Mesodermal cell (in vitro differentiated cells): ENCODE results near the gene PABPN1.
"Not testable (repeated sequence)": the region's sequence is repeated elsewhere in the genome, so short reads cannot be mapped to it uniquely, and the experiment has no call there.

ENCODE experiments used
- H3K27ac ChIP-seq: 2 replicates; pipeline ENCODE4 v1.7.0; 2013; ENCODE audit warnings: mild to moderate bottlenecking, low read depth, low read length, moderate library complexity; ENCODE audit not compliant: severe bottlenecking
- H3K36me3 ChIP-seq: 2 replicates; pipeline ENCODE4 v1.7.1; 2013; ENCODE audit warnings: mild to moderate bottlenecking, low read length, moderate library complexity; ENCODE audit not compliant: control insufficient read depth, insufficient read depth
- H3K4me1 ChIP-seq: one replicate; pipeline ENCODE4 v1.7.1; 2013; ENCODE audit warnings: mild to moderate bottlenecking, low read length; ENCODE audit not compliant: insufficient read depth, control insufficient read depth, poor library complexity, severe bottlenecking
- H3K4me3 ChIP-seq: 2 replicates; pipeline ENCODE4 v1.7.0; 2013; ENCODE audit warnings: low read length, control low read depth, mild to moderate bottlenecking; ENCODE audit not compliant: insufficient read depth, poor library complexity, severe bottlenecking; ENCODE audit errors: extremely low read depth
- H3K9me3 ChIP-seq: 2 replicates; pipeline ENCODE4 v1.7.1; 2013; ENCODE audit warnings: mild to moderate bottlenecking, low read length, moderate library complexity; ENCODE audit not compliant: control insufficient read depth
- WGBS, 2 experiments: methylation state at CpG; one replicate each; pipeline ENCODE4 v1.1.5; 2013; ENCODE audit warnings: missing lambda C conversion rate in 2 of 2; ENCODE audit not compliant: insufficient coverage in 2 of 2; 5-methylcytosine and 5-hydroxymethylcytosine counted together

The PABPN1 gene

DNA sequence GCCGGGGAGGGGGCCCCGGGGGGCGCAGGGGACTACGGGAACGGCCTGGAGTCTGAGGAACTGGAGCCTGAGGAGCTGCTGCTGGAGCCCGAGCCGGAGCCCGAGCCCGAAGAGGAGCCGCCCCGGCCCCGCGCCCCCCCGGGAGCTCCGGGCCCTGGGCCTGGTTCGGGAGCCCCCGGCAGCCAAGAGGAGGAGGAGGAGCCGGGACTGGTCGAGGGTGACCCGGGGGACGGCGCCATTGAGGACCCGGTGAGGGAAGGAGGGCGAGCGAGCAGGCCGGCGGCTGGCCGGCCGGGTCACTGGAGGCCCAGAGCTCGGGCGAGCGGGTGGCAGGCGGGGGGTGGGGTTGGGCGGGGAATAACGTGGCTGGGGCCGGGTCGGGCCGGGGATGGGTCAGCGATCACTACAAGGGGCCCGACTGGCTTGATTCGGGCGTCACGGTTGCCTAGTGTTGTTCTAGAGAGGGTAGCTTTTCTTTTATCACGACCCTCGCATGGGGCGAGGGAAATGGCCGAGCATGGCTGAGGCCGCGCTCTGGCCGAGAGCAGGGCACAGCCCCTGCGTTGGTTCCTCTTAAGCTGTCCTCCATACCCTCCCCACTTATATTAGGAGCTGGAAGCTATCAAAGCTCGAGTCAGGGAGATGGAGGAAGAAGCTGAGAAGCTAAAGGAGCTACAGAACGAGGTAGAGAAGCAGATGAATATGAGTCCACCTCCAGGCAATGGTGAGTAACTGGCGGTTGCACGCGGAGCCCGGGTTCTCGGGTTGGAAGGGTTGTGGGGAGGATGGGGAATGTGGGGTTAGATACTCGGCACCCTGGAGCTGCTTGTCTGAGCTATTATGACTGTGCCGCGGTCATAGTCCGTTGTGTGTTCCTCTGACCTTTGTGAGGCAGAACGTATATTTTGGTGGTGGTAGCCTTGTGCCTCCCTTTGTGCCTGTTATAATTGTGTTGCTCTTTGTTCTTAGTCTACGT is 603 bp downstream of the PABPN1 start:
- H3K9me3 ChIP-seq = no peaks in the 10 kb centered on the region
- 0% methylated on average over 30 to 37 of the region's 64 CpGs for WGBS, 2 experiments
- H3K36me3 ChIP-seq = peaks cover 70% of the 10 kb centered on the region
- H3K27ac ChIP-seq = peak overlapping the region; percentile 94
- peak overlapping the region; percentile 84 for H3K4me3 ChIP-seq
- H3K4me1 ChIP-seq = peaks cover 18% of the 10 kb centered on the region

DNA sequence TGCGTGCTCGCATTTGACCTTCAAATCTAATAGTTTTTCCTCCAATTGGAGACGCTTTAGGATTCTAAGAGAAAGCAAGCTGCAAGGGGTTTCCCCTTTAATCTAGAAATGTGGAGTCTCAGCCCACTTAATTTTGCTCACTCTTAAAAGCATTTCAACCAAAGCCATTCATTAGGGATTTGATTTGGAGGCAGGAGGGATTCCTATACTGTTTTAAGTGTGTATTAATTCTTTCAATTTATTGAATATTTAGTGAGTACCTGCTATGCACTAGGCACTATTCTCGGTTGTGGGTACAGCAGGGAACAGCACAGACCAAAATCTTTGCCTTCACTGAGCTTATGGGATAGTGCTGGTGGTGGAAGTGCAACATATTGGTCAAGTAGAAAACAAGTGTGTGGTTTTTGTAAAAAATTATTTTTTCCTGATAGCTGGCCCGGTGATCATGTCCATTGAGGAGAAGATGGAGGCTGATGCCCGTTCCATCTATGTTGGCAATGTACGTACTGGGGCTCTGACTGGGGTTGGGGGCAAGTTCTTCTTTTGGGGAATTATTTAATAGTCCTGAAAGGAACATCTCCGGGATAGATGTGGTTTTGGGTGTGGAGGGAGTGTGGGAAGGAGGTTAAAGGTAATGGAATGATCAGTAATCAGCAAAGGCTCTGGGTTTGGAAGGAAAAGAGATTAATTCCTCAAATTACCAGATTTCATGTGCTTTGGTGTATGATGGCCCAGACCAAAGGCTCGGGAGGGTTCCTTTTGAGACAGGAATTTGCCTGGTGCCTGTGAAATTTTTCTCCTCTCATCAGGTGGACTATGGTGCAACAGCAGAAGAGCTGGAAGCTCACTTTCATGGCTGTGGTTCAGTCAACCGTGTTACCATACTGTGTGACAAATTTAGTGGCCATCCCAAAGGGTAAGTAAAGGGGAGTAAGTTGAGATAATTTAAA is 1.6 kb downstream of the PABPN1 start:
- WGBS, 2 experiments = 71 to 88% methylated on average over 5 to 6 of the region's 10 CpGs
- Histone ChIP-seq H3K36me3 (peaks cover 64% of the 10 kb centered on the region), H3K9me3 (no peaks in the 10 kb centered on the region), H3K4me3 (peak overlapping the region; percentile 84), H3K27ac (peak overlapping the region; percentile 94), H3K4me1 (peaks cover 18% of the 10 kb centered on the region)

DNA sequence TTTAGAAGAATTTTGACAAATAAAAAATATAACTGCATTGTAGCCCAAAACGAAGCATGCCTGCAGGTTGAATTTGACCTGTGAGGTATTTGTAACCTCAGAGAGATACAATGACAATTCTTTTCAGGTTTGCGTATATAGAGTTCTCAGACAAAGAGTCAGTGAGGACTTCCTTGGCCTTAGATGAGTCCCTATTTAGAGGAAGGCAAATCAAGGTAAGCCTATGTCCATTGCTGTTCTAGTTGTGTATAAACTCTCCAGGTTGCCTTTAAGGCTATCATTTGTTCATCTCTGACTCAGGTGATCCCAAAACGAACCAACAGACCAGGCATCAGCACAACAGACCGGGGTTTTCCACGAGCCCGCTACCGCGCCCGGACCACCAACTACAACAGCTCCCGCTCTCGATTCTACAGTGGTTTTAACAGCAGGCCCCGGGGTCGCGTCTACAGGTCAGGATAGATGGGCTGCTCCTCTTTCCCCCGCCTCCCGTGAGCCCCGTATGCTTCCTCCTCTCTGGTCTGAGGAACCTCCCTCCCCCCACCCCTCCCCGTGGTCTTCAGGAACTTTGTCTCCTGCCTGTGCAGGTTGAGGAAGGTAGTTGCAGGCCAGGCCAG is 2.7 kb downstream of the PABPN1 start:
- Histone ChIP-seq H3K4me3 (no peak overlapping the region), H3K9me3 (no peaks in the 10 kb centered on the region), H3K27ac (no peak overlapping the region), H3K36me3 (peaks cover 56% of the 10 kb centered on the region), H3K4me1 (peaks cover 18% of the 10 kb centered on the region)
- 97% methylated on average over 13 to 14 of the region's 18 CpGs for WGBS, 2 experiments

DNA sequence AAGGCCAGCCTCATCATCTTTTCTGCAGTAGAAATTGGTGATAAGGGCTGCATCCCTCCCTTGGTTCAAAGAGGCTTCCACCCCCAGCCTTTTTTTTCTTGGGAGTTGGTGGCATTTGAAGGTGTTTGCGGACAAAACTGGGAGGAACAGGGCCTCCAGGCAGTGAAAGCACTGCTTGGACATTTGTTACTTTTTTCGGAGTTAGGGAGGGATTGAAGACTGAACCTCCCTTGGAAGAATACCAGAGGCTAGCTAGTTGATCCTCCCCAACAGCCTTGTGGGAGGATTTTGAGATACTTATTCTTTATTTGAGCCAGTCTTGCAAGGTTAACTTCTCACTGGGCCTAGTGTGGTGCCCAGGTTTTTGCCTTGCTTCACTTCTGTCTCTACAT is 3.2 kb downstream of the PABPN1 start:
- 100% methylated on average over 2 of the region's 2 CpGs; no CpG with 5 or more reads in 1 of the 2 experiments for WGBS, 2 experiments
- no peaks in the 10 kb centered on the region for H3K9me3 ChIP-seq
- H3K4me1 ChIP-seq = peaks cover 18% of the 10 kb centered on the region
- no peak overlapping the region for H3K4me3 ChIP-seq
- no peak overlapping the region for H3K27ac ChIP-seq
- peaks cover 51% of the 10 kb centered on the region for H3K36me3 ChIP-seq

DNA sequence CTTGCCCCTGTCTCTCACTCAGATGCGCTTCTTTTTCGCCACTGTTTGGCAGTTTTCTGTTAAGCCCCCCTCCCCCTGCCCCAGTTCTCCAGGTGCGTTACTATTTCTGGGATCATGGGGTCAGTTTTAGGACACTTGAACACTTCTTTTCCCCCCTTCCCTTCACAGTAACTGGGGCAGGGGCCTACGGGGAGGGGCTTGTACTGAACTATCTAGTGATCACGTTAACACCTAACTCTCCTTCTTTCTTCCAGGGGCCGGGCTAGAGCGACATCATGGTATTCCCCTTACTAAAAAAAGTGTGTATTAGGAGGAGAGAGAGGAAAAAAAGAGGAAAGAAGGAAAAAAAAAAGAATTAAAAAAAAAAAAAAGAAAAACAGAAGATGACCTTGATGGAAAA is 3.7 kb downstream of the PABPN1 start:
- 97 to 100% methylated on average over 3 to 4 of the region's 7 CpGs for WGBS, 2 experiments
- Histone ChIP-seq H3K27ac (no peak overlapping the region), H3K36me3 (peaks cover 46% of the 10 kb centered on the region), H3K9me3 (no peaks in the 10 kb centered on the region), H3K4me3 (no peak overlapping the region), H3K4me1 (peaks cover 16% of the 10 kb centered on the region)

DNA sequence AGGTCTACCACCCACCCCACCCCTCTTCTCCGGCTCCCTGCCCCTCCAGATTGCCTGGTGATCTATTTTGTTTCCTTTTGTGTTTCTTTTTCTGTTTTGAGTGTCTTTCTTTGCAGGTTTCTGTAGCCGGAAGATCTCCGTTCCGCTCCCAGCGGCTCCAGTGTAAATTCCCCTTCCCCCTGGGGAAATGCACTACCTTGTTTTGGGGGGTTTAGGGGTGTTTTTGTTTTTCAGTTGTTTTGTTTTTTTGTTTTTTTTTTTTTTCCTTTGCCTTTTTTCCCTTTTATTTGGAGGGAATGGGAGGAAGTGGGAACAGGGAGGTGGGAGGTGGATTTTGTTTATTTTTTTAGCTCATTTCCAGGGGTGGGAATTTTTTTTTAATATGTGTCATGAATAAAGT is 4.5 kb downstream of the PABPN1 start:
- not testable (repeated sequence) for H3K9me3 ChIP-seq, H3K27ac ChIP-seq, H3K4me1 ChIP-seq, H3K4me3 ChIP-seq
- no CpG with 5 or more reads among the region's 5 CpGs for WGBS, 2 experiments
- peaks cover 40% of the 10 kb centered on the region for H3K36me3 ChIP-seq

DNA sequence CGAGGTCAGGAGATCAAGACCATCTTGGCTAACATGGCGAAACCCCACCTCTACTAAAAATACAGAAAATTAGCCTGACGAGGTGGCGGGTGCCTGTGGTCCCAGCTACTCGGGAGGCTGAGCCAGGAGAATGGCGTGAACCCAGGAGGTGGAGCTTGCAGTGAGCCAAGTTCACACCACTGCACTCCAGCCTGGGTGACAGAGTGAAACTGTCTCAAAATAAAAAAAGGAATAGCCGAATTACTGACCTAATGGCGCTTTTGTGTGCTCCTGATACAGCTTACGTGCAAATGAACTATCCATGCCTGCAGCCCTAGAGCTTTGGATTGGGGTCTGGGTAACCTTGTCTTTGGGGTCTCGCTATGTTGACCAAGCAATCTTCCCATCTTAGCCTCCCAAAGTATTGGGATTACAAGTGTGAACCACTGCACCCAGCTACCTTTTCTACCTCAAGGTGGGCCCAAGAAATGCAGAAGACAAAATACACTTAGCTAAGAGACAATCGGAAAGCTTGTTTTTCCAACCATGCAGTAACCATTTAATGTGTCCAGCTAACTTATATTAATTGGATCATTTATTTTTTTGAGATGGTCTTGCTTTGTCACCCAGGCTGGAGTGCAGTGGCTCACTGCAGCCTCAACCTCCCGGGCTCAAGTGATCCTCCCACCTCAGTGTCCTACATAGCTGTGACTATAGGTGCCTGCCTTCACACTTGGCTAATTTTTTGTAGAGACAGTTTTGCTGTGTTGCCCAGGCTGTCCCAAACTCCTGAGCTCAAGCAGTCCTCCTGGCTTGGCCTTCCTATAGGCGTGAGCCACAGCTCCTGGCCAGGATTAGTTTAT is 5.5 kb downstream of the PABPN1 start:
- Histone ChIP-seq H3K36me3 (peaks cover 40% of the 10 kb centered on the region), H3K27ac (no peak overlapping the region), H3K4me1 (peaks cover 9% of the 10 kb centered on the region), H3K9me3 (no peaks in the 10 kb centered on the region), H3K4me3 (no peak overlapping the region)
- 92 to 94% methylated on average over 9 to 12 of the region's 13 CpGs for WGBS, 2 experiments

DNA sequence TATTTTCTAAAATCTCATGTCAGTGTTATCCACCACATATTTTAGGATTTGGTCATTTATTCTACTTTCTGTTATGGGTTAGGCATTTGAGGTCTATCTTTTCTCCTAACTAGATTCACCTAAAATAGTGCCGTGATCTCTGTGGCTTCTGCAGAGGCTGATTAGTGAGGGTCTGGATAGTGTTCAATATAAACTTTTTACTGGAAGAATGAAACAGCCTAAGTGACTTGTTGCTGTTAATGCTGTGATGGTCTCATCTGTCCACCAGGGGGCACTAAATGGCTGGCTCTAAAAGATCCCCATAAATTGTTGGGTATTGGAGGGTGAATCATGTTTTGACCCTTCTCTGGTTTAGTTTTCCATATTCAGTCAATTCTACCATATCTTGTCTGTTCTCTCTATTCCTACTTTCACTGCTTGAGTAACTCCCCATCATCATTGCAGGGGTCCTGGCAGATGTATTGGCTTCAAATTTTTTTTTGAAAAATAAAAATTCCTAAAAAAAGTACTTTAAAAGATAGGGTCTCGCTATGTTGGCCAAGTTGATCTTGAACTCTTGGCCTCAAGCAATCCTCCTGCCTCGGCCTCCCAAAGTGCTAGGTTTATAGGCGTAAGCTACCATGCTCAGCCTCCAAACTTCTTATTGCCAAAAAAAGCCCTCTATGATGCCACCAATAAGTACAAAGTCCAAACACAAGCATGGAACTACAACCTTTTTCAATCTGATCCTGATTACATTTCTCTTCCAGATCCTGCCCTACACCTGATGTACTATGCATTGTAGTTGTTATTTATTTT is 6.9 kb downstream of the PABPN1 start:
- H3K36me3 ChIP-seq = peaks cover 31% of the 10 kb centered on the region
- H3K9me3 ChIP-seq = no peaks in the 10 kb centered on the region
- H3K4me1 ChIP-seq = peaks cover 6% of the 10 kb centered on the region
- no peak overlapping the region for H3K4me3 ChIP-seq
- whole genome bisulfite sequencing, 2 experiments = 69 to 100% methylated on average over 1 to 3 of the region's 4 CpGs
- no peak overlapping the region for H3K27ac ChIP-seq

DNA sequence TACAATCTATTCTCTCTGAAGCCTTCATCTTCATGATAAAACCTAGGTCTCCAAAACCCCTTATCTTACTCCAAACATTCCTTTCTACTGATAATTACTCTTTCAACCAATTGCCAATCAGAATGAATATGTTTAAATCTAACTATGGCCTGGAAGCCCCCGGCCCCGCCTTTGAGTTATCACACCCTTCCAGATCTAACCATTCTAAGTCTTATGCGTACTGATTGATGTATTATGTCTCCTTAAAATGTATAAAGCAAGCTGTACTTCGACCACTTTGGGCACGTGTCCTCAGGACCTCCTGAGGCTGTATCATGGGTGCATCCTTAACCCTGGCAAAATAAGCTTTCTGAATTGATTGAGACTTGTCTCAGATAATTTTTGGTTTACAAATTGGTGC is 14.4 kb downstream of the PABPN1 start:
- H3K27ac ChIP-seq = no peak overlapping the region
- 100% methylated on average over 1 to 3 of the region's 5 CpGs for WGBS, 2 experiments
- H3K36me3 ChIP-seq = no peaks in the 10 kb centered on the region
- H3K4me3 ChIP-seq = no peak overlapping the region
- peaks cover 15% of the 10 kb centered on the region for H3K9me3 ChIP-seq
- no peaks in the 10 kb centered on the region for H3K4me1 ChIP-seq
